OCI-LY1 (cell line): ENCODE results near the gene COX6B1.

Experiments used
- EZH2 ChIP-seq: fragments of 200-600 bp; sonication (generic), shearing (Covaris generic); IDR thresholded peaks from 2 replicates; pipeline ENCODE4 v1.8.0; 2017; ENCODE audit warnings: borderline replicate concordance, mixed run types, mild to moderate bottlenecking, antibody characterized with exemption, low read length, moderate library complexity, mixed read lengths
- TF ChIP-seq, protein P1 (sequence below): fragments of 200-600 bp; sonication (generic), shearing (Covaris generic); IDR thresholded peaks from 2 replicates; pipeline ENCODE4 v1.5.1; 2017; ENCODE audit warnings: mild to moderate bottlenecking, antibody characterized with exemption, low read length, moderate library complexity, mixed read lengths

DNA sequence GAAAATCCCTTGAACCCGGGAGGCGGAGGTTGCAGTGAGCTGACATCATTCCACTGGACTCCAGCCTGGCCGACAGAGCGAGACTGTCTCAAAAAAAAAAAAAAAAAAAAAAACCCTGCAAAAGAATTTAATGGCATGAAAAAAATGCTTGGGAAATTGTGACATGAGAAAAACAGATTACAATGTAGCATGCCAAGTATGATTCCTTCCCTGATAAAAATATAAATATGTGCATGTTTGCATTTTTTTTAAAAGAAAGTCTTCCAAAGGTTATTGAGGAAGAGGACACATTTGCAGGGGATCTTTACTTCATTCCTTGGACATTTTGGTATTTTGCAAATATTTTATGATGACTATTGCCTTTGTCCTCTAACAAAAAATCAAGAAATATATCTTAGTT lies 41.7 kb downstream of the COX6B1 start:
- TF ChIP-seq EZH2, result no peak
- TF ChIP-seq, protein P1, sequence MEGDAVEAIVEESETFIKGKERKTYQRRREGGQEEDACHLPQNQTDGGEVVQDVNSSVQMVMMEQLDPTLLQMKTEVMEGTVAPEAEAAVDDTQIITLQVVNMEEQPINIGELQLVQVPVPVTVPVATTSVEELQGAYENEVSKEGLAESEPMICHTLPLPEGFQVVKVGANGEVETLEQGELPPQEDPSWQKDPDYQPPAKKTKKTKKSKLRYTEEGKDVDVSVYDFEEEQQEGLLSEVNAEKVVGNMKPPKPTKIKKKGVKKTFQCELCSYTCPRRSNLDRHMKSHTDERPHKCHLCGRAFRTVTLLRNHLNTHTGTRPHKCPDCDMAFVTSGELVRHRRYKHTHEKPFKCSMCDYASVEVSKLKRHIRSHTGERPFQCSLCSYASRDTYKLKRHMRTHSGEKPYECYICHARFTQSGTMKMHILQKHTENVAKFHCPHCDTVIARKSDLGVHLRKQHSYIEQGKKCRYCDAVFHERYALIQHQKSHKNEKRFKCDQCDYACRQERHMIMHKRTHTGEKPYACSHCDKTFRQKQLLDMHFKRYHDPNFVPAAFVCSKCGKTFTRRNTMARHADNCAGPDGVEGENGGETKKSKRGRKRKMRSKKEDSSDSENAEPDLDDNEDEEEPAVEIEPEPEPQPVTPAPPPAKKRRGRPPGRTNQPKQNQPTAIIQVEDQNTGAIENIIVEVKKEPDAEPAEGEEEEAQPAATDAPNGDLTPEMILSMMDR, result no peak
